ENCODE data around the gene ELOVL4.

- TF ChIP-seq CTCF (IDR thresholded peaks at IDR 0.05) (no peak), POLR2A (IDR thresholded peaks at IDR 0.05) (no peak)
These were observed 23.8 kb upstream of the ELOVL4 start for GRCh38 chr6:79971193-79971592.
